A673 (cell line): ENCODE measurements around the gene PDE4B. TPM values are rescaled to one million over a fixed set of nuclear protein-coding genes. Genes with fewer than 3 reads are reported as not detected.

Source experiments
- BruUV-seq: library from RNA; stranded (reverse); fragments of 400-500 nt; replicated peaks from 2 replicates; lab custom pipeline; 2021; lab: Mats Ljungman, UMichigan
- CTCF ChIA-PET: fragments of 300-600 bp; sonication (Branson Sonifier 250); formaldehyde crosslinking; loops from one replicate; lab custom pipeline; 2022; ENCODE audit warnings: antibody characterized with exemption; lab: Charles Lee
- POLR2A ChIA-PET: fragments of 300-600 bp; sonication (Branson Sonifier 250); formaldehyde crosslinking; loops from one replicate; lab custom pipeline; 2022; ENCODE audit warnings: antibody characterized with exemption; ENCODE audit not compliant: low non-redundant PET; lab: Charles Lee
- DNase-seq: peaks from one replicate; pipeline ENCODE4 v3.0.0-alpha.2; 2015; ENCODE audit warnings: low spot score
- H3K27ac ChIP-seq: fragments of 200-600 bp; sonication (generic); 2 replicates; pipeline ENCODE4 v1.5.1; 2016; ENCODE audit warnings: mixed run types, low read depth, mild to moderate bottlenecking, mixed read lengths, antibody characterized with exemption, low read length; ENCODE audit not compliant: poor library complexity, severe bottlenecking
- H3K27me3 ChIP-seq: fragments of 200-600 bp; sonication (generic); replicated peaks from 2 replicates; pipeline ENCODE4 v1.6.1; 2017; ENCODE audit warnings: mixed run types, low read depth, mild to moderate bottlenecking, mixed read lengths, antibody characterized with exemption, low read length; ENCODE audit not compliant: insufficient read depth, poor library complexity
- H3K36me3 ChIP-seq: fragments of 200-600 bp; sonication (generic); 2 replicates; pipeline ENCODE4 v1.6.1; 2016; ENCODE audit warnings: mixed run types, mild to moderate bottlenecking, mixed read lengths, antibody characterized with exemption, low read length; ENCODE audit not compliant: insufficient read depth, poor library complexity, severe bottlenecking
- H3K4me1 ChIP-seq: fragments of 200-600 bp; sonication (generic); 2 replicates; pipeline ENCODE4 v1.6.1; 2017; ENCODE audit warnings: mixed run types, mild to moderate bottlenecking, mixed read lengths, antibody characterized with exemption, low read length; ENCODE audit not compliant: insufficient read depth, poor library complexity, severe bottlenecking
- H3K4me3 ChIP-seq: fragments of 200-600 bp; sonication (generic); 2 replicates; pipeline ENCODE4 v1.5.1; 2016; ENCODE audit warnings: low read depth, mixed run types, mild to moderate bottlenecking, mixed read lengths, low read length; ENCODE audit not compliant: poor library complexity, severe bottlenecking
- H3K9me3 ChIP-seq: fragments of 200-600 bp; sonication (generic); 2 replicates; pipeline ENCODE4 v1.6.1; 2016; ENCODE audit warnings: mixed run types, low read depth, mild to moderate bottlenecking, mixed read lengths, antibody characterized with exemption, low read length; ENCODE audit not compliant: poor library complexity, severe bottlenecking
- CTCF ChIP-seq: fragments of 300-800, 200-600 bp; sonication (generic); conservative IDR thresholded peaks from 2 replicates; pipeline ENCODE4 v1.5.1; 2017; ENCODE audit warnings: low read depth, mild to moderate bottlenecking, antibody characterized with exemption, low read length, moderate library complexity, mixed read lengths
- EZH2 ChIP-seq: fragments of 200-600 bp; sonication (generic); IDR thresholded peaks from 2 replicates; pipeline ENCODE4 v1.6.1; 2017; ENCODE audit warnings: borderline replicate concordance, low read depth, mild to moderate bottlenecking, mixed read lengths, antibody characterized with exemption, low read length; ENCODE audit not compliant: poor library complexity, severe bottlenecking
- intact Hi-C: fragments of 100-400 bp; cut with micrococcal nuclease; formaldehyde crosslinking; loops from one replicate; pipeline ENCODE4 v1.10.0; 2022; ENCODE audit not compliant: unreplicated experiment
- total RNA-seq: library from RNA; stranded (reverse); gene quantifications from 2 replicates; pipeline ENCODE4 v1.2.3, GENCODE V29; 2021

The PDE4B gene
- total RNA-seq, 1 experiment from 2014 or later: 20.0 TPM

DNA sequence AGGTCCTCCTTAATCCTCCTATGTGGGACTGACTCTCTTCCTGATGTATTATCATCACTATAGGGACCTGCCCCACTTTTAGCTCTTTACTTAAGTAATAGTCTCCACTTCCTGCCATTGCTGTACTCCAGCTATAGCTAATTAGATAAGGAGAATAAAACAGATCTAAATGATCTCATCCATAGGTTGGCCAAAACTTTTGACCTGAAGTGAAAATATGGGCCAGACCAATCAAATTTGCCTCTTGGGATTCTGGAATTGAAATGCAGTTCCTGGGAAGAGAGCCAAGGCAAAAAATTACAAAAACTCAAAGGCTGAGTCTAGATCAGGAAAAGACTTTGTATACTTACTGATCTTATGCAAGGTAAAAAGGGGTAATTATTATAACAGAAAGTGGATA lies 36.1 kb upstream of the PDE4B start:
- CTCF ChIA-PET: no interaction called here
- BruUV-seq: no TSS peak
- intact Hi-C loops: no loop called here

DNA sequence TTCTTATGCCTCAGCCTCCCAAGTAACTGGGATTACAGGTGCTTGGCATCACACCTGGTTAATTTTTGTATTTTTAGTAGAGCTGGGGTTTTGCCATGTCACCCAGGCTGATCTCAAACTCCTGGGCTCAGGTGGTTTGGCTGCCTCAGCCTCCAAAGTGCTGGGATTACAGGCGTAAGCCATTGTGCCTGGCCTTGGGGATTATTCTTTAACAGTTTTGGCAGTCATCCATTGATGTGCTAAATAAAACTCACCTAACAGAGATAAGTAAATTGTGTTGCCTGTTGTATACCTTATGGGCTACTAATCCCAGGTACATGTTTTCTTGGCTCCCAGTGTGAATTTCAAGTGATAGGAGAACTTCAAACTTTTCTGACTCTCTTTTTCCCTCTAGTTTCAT lies 35.2 kb upstream of the PDE4B start:
- POLR2A ChIA-PET: no interaction called here
- no peak overlapping the region for H3K27ac ChIP-seq
- H3K36me3 ChIP-seq: no peaks in the 10 kb centered on the region
- no peak overlapping the region for H3K4me3 ChIP-seq
- no peaks in the 10 kb centered on the region for H3K27me3 ChIP-seq
- TF ChIP-seq EZH2: no peak
- no peak for TF ChIP-seq CTCF
- CTCF ChIA-PET: no interaction called here
- intact Hi-C loops: no loop called here
- no peak for DNase-seq
- BruUV-seq: no TSS peak
- no peaks in the 10 kb centered on the region for H3K4me1 ChIP-seq
- no peaks in the 10 kb centered on the region for H3K9me3 ChIP-seq

More for the DNA sequence above, 36.1 kb upstream of the PDE4B start:
- Histone ChIP-seq H3K27me3 (no peaks in the 10 kb centered on the region), H3K36me3 (no peaks in the 10 kb centered on the region), H3K27ac (no peak overlapping the region), H3K4me3 (no peak overlapping the region), H3K9me3 (no peaks in the 10 kb centered on the region), H3K4me1 (no peaks in the 10 kb centered on the region)
- TF ChIP-seq CTCF (no peak), EZH2 (no peak)
- no peak for DNase-seq
- POLR2A ChIA-PET: no interaction called here

DNA sequence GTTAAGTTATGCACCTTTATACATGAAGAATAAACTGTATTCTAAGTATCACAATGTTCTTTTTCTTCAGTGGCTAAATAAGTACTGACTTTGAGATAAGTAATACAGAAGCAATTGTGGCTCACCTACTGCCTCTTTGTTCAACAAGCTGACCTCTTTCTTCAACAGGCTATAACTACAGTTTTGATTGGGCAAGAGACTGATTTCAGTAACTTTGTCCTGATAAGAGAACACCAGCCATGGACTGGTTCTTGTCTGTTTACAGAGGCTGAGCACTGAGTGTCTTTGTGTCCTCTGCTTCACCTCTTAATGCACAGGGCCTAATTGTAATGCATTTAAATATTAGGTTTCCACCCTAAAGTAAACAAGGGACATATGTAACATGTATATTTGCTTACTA lies 34.6 kb upstream of the PDE4B start:
- Histone ChIP-seq H3K4me1 (no peaks in the 10 kb centered on the region), H3K9me3 (no peaks in the 10 kb centered on the region), H3K36me3 (no peaks in the 10 kb centered on the region), H3K4me3 (no peak overlapping the region), H3K27ac (no peak overlapping the region), H3K27me3 (no peaks in the 10 kb centered on the region)
- no peak for TF ChIP-seq EZH2
- no peak for TF ChIP-seq CTCF
- POLR2A ChIA-PET: no interaction called here
- no peak for DNase-seq
- BruUV-seq: no TSS peak
- CTCF ChIA-PET: interaction anchor here (0.6 kb wide), 1 partner anchor 34 kb away, joined by 6 read pairs; the partner anchor contains the start of gene PDE4B
- intact Hi-C loops: no loop called here
